Mesendoderm (in vitro differentiated cells): ENCODE data around the gene PLEKHG3.

Experiments used
- DNase-seq: peaks from one replicate; pipeline ENCODE4 v3.0.0; 2013
- H2AK5ac ChIP-seq: 2 replicates; pipeline ENCODE4 v1.6.1; 2013; ENCODE audit warnings: low read length, inconsistent platforms
- H2BK120ac ChIP-seq: 2 replicates; pipeline ENCODE4 v1.6.1; 2013; ENCODE audit warnings: low read depth, mild to moderate bottlenecking, low read length, moderate library complexity, mixed read lengths
- H2BK15ac ChIP-seq: replicated peaks from 2 replicates; pipeline ENCODE4 v1.6.1; 2013; ENCODE audit warnings: low read depth, mild to moderate bottlenecking, moderate library complexity
- H2BK5ac ChIP-seq: 2 replicates; pipeline ENCODE4 v1.6.1; 2013; ENCODE audit warnings: low read length, inconsistent platforms
- H3K18ac ChIP-seq: 2 replicates; pipeline ENCODE4 v1.6.1; 2013; ENCODE audit warnings: mild to moderate bottlenecking, low read length, mixed read lengths
- H3K23ac ChIP-seq: one replicate; pipeline ENCODE4 v1.6.1; 2013; ENCODE audit warnings: low read length
- H3K27ac ChIP-seq: 2 replicates; pipeline ENCODE4 v1.5.1; 2013; ENCODE audit warnings: low read depth, mild to moderate bottlenecking, inconsistent platforms, low read length, moderate library complexity
- H3K27me3 ChIP-seq: 2 replicates; pipeline ENCODE4 v1.6.1; 2013; ENCODE audit warnings: low read length, control low read depth, mild to moderate bottlenecking, inconsistent platforms; ENCODE audit not compliant: insufficient read depth, poor library complexity
- H3K36me3 ChIP-seq: 2 replicates; pipeline ENCODE4 v1.6.1; 2013; ENCODE audit warnings: low read length, inconsistent platforms; ENCODE audit not compliant: control insufficient read depth, insufficient read depth
- H3K4ac ChIP-seq: one replicate; pipeline ENCODE4 v1.6.1; 2013; ENCODE audit warnings: low read depth, mild to moderate bottlenecking, low read length, moderate library complexity
- H3K4me1 ChIP-seq: 2 replicates; pipeline ENCODE4 v1.6.1; 2013; ENCODE audit warnings: low read depth, low read length, inconsistent platforms; ENCODE audit not compliant: control insufficient read depth
- H3K4me2 ChIP-seq: 2 replicates; pipeline ENCODE4 v1.6.1; 2013; ENCODE audit warnings: low read length
- H3K4me3 ChIP-seq: 2 replicates; pipeline ENCODE4 v1.5.1; 2013; ENCODE audit warnings: mild to moderate bottlenecking, low read length
- H3K56ac ChIP-seq: one replicate; pipeline ENCODE4 v1.6.1; 2013; ENCODE audit warnings: low read length
- H3K79me1 ChIP-seq: 2 replicates; pipeline ENCODE4 v1.6.1; 2013; ENCODE audit warnings: low read length, inconsistent platforms
- H3K79me2 ChIP-seq: 2 replicates; pipeline ENCODE4 v1.6.1; 2013; ENCODE audit warnings: mild to moderate bottlenecking, low read length; ENCODE audit not compliant: control insufficient read depth, insufficient read depth
- H3K9ac ChIP-seq: 2 replicates; pipeline ENCODE4 v1.6.1; 2013; ENCODE audit warnings: low read length, inconsistent platforms
- H4K5ac ChIP-seq: one replicate; pipeline ENCODE4 v1.6.1; 2013; ENCODE audit warnings: low read length
- H4K8ac ChIP-seq: one replicate; pipeline ENCODE4 v1.6.1; 2013; ENCODE audit warnings: low read depth, mild to moderate bottlenecking, control low read depth, low read length, moderate library complexity
- WGBS: extraction: QIAGEN DNeasy Blood & Tissue Kit; methylation state at CpG from one replicate; pipeline ENCODE4 v1.1.7; 2013; ENCODE audit warnings: low lambda C conversion rate, missing lambda C conversion rate; ENCODE audit not compliant: insufficient coverage; ENCODE audit errors: extremely low coverage; 5-methylcytosine and 5-hydroxymethylcytosine counted together

Gene PLEKHG3

GRCh38 chr14:64732536-64733120 is 28.4 kb downstream of the PLEKHG3 start:
- Histone ChIP-seq H4K8ac (no peak overlapping the region), H3K36me3 (peaks cover 11% of the 10 kb centered on the region), H3K27ac (no peak overlapping the region), H3K23ac (no peak overlapping the region), H3K4me2 (no peak overlapping the region), H3K56ac (no peak overlapping the region), H3K4me3 (no peak overlapping the region), H2BK120ac (no peak overlapping the region), H4K5ac (no peak overlapping the region), H3K79me1 (no peaks in the 10 kb centered on the region), H2AK5ac (no peak overlapping the region), H3K4me1 (no peaks in the 10 kb centered on the region), H3K79me2 (no peaks in the 10 kb centered on the region), H2BK5ac (no peak overlapping the region), H3K9ac (no peak overlapping the region), H2BK15ac (no peak overlapping the region), H3K4ac (no peak overlapping the region), H3K18ac (no peak overlapping the region), H3K27me3 (no peaks in the 10 kb centered on the region)
- no peak for DNase-seq
- no CpG with 5 or more reads among the region's 14 CpGs for WGBS

- Histone ChIP-seq H3K27me3 (no peaks in the 10 kb centered on the region), H3K4me2 (no peak overlapping the region), H2BK15ac (no peak overlapping the region), H3K9ac (no peak overlapping the region), H3K4me3 (no peak overlapping the region), H4K8ac (no peak overlapping the region), H3K56ac (no peak overlapping the region), H2BK5ac (no peak overlapping the region), H3K23ac (no peak overlapping the region), H3K36me3 (peaks cover 7% of the 10 kb centered on the region), H4K5ac (no peak overlapping the region), H2AK5ac (no peak overlapping the region), H3K27ac (no peak overlapping the region), H3K79me2 (no peaks in the 10 kb centered on the region), H3K79me1 (no peaks in the 10 kb centered on the region), H3K4me1 (no peaks in the 10 kb centered on the region), H3K18ac (no peak overlapping the region), H3K4ac (no peak overlapping the region), H2BK120ac (no peak overlapping the region)
- DNase-seq, result no peak
- no CpG with 5 or more reads among the region's 11 CpGs for WGBS
Measured at GRCh38 chr14:64733321-64733720, 29.1 kb downstream of the PLEKHG3 start.

- H3K79me1 ChIP-seq, result no peaks in the 10 kb centered on the region
- no peak for DNase-seq
- no CpG with 5 or more reads among the region's 1 CpG for WGBS
Measured at GRCh38 chr14:64733899-64734298, 29.7 kb downstream of the PLEKHG3 start.

GRCh38 chr14:64734990-64735389 is 30.8 kb downstream of the PLEKHG3 start:
- Histone ChIP-seq H3K56ac (no peak overlapping the region), H2BK15ac (no peak overlapping the region), H3K4me3 (no peak overlapping the region), H2AK5ac (no peak overlapping the region), H3K4me2 (no peak overlapping the region), H3K36me3 (peaks cover 7% of the 10 kb centered on the region), H3K4me1 (no peaks in the 10 kb centered on the region), H3K27ac (no peak overlapping the region), H3K79me2 (no peaks in the 10 kb centered on the region), H4K5ac (no peak overlapping the region), H2BK5ac (no peak overlapping the region), H3K27me3 (no peaks in the 10 kb centered on the region), H3K23ac (no peak overlapping the region), H3K18ac (no peak overlapping the region), H3K79me1 (no peaks in the 10 kb centered on the region), H3K9ac (no peak overlapping the region), H3K4ac (no peak overlapping the region), H2BK120ac (no peak overlapping the region), H4K8ac (no peak overlapping the region)
- WGBS, result no CpG with 5 or more reads among the region's 6 CpGs
- no peak for DNase-seq

More at GRCh38 chr14:64733899-64734298, 29.7 kb downstream of the PLEKHG3 start:
- no peak overlapping the region for H2BK120ac ChIP-seq
- H4K5ac ChIP-seq, result no peak overlapping the region
- H2BK15ac ChIP-seq, result no peak overlapping the region
- no peak overlapping the region for H3K4me2 ChIP-seq
- no peaks in the 10 kb centered on the region for H3K4me1 ChIP-seq
- H3K56ac ChIP-seq, result no peak overlapping the region
- no peak overlapping the region for H3K4me3 ChIP-seq
- H3K36me3 ChIP-seq, result peaks cover 7% of the 10 kb centered on the region
- H3K23ac ChIP-seq, result no peak overlapping the region
- no peak overlapping the region for H3K9ac ChIP-seq
- H3K27ac ChIP-seq, result no peak overlapping the region
- no peaks in the 10 kb centered on the region for H3K27me3 ChIP-seq
- no peak overlapping the region for H4K8ac ChIP-seq
- H3K18ac ChIP-seq, result no peak overlapping the region
- H2BK5ac ChIP-seq, result no peak overlapping the region
- H3K4ac ChIP-seq, result no peak overlapping the region
- no peaks in the 10 kb centered on the region for H3K79me2 ChIP-seq
- H2AK5ac ChIP-seq, result no peak overlapping the region

GRCh38 chr14:64736271-64737169 is 32.3 kb downstream of the PLEKHG3 start:
- no peaks in the 10 kb centered on the region for H3K79me2 ChIP-seq
- H2BK15ac ChIP-seq, result no peak overlapping the region
- WGBS, result no CpG with 5 or more reads among the region's 28 CpGs
- H3K4me1 ChIP-seq, result no peaks in the 10 kb centered on the region
- no peak overlapping the region for H3K23ac ChIP-seq
- no peak overlapping the region for H2AK5ac ChIP-seq
- no peak overlapping the region for H3K56ac ChIP-seq
- no peaks in the 10 kb centered on the region for H3K27me3 ChIP-seq
- no peak overlapping the region for H2BK120ac ChIP-seq
- peaks cover 15% of the 10 kb centered on the region for H3K36me3 ChIP-seq
- no peak overlapping the region for H3K27ac ChIP-seq
- H4K8ac ChIP-seq, result no peak overlapping the region
- no peak overlapping the region for H3K4me3 ChIP-seq
- no peak overlapping the region for H2BK5ac ChIP-seq
- H3K9ac ChIP-seq, result no peak overlapping the region
- peak; percentile 49 for DNase-seq
- no peak overlapping the region for H3K18ac ChIP-seq
- no peak overlapping the region for H3K4ac ChIP-seq
- H3K79me1 ChIP-seq, result no peaks in the 10 kb centered on the region
- no peak overlapping the region for H3K4me2 ChIP-seq
- no peak overlapping the region for H4K5ac ChIP-seq
